ENCODE measurements around the gene C1QTNF8. TPM values are rescaled to one million over a fixed set of nuclear protein-coding genes. Genes with fewer than 3 reads are reported as not detected.

The C1QTNF8 gene
- total RNA-seq, 2 donors from 2014 or later, result 4.3 to 7.0 TPM

DNA sequence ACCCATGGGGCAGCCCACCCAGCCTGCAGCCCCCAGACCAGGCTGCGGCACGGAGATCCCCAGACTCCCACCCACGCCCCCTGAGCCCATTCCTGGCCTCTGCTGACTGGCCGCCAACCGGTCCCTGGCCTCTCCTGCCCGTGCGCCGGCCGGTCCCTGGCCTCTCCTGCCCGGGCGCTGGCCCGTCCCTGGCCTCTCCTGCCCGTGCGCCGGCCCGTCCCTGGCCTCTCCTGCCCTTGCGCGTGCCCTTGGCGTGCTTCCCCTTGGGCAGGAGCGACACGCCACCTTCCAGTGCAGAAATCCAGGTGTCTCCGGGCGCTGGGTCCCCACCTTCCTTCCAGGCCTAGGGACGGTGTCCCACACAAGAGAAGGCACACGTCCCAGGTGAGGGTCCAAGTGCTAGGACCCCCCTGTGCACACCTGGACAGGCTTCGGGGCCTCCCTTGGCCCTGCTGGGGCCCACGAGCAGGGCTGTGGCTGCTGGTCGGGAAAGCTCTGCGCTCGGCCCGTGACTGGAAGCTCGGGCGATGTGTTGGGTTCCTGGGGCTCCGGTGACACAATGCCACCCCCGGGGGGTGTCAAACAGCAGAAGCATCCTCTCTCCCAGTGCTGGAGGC is 35.4 kb upstream of the C1QTNF8 start:
- H3K27ac ChIP-seq, result no peak overlapping the region
- no peaks in the 10 kb centered on the region for H3K9me3 ChIP-seq
- TF ChIP-seq, protein P1, sequence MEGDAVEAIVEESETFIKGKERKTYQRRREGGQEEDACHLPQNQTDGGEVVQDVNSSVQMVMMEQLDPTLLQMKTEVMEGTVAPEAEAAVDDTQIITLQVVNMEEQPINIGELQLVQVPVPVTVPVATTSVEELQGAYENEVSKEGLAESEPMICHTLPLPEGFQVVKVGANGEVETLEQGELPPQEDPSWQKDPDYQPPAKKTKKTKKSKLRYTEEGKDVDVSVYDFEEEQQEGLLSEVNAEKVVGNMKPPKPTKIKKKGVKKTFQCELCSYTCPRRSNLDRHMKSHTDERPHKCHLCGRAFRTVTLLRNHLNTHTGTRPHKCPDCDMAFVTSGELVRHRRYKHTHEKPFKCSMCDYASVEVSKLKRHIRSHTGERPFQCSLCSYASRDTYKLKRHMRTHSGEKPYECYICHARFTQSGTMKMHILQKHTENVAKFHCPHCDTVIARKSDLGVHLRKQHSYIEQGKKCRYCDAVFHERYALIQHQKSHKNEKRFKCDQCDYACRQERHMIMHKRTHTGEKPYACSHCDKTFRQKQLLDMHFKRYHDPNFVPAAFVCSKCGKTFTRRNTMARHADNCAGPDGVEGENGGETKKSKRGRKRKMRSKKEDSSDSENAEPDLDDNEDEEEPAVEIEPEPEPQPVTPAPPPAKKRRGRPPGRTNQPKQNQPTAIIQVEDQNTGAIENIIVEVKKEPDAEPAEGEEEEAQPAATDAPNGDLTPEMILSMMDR (IDR thresholded peaks at IDR 0.05), result no peak
- ATAC-seq (ENCODE audit: insufficient number of reproducible peaks, low FRiP score, low read depth) (no peak), DNase-seq (ENCODE audit: low spot score) (no peak)
- H3K4me3 ChIP-seq, result no peak overlapping the region
- no peaks in the 10 kb centered on the region for H3K27me3 ChIP-seq (replicated peaks; ENCODE audit: insufficient read depth)
- no peaks in the 10 kb centered on the region for H3K36me3 ChIP-seq
- H3K4me1 ChIP-seq (ENCODE audit: control insufficient read depth in 1 of 2, low read depth in 2 of 2), result no peaks in the 10 kb centered on the region

- ATAC-seq (ENCODE audit: insufficient number of reproducible peaks, low FRiP score, low read depth) (no peak), DNase-seq (ENCODE audit: low spot score) (no peak)
- H3K27me3 ChIP-seq (replicated peaks; ENCODE audit: insufficient read depth), result no peaks in the 10 kb centered on the region
- TF ChIP-seq, protein P1 (IDR thresholded peaks at IDR 0.05), result no peak
- H3K36me3 ChIP-seq, result no peaks in the 10 kb centered on the region
- H3K27ac ChIP-seq, result no peak overlapping the region
- no peaks in the 10 kb centered on the region for H3K4me1 ChIP-seq (ENCODE audit: control insufficient read depth in 1 of 2, low read depth in 2 of 2)
- H3K9me3 ChIP-seq, result no peaks in the 10 kb centered on the region
- no peak overlapping the region for H3K4me3 ChIP-seq
These were observed 34.3 kb upstream of the C1QTNF8 start for GRCh38 chr16:1130382-1130781.

DNA sequence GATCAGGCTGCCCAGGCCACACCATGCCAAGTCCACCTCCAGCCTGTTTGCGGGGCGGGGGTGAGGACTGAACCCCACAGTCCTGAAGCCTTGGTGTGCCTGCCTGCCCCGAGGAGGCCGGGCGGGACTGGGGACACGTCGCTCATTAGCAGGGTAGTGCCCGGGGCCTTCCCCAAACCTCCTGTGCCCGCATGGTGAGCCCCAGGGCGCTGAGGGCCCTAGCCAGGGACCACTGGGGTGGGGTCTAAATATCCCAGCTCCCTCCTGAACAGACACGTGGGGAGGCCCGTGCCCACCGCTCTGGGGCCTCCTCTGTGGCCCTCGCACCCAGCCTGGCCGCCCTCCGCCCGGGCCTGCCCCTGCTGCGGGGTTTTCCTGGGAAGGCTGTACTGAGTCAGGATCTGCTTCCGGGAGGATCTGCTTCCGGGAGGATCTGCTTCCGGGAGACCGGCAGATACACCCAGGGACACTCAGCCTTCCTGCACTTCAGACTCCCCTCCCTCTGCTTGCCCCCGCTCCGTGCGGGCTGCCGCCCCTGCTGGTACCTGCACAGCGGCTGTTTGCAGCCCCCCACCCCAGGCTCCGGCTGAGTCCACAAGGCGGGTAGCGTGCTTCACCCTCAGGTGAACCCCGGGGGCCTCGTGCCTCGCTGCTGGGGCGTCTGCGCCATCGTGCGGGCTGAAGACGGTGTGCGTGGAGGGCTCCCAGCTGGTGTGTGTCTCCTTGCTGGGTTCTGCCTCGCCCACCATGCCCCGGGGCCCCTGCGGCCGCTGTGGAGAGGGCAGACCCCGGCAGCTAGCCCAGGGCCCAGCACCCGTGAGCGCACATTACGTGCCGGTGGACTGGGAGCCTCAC is 33.3 kb upstream of the C1QTNF8 start:
- H3K27me3 ChIP-seq (replicated peaks; ENCODE audit: insufficient read depth), result no peaks in the 10 kb centered on the region
- no peak for ATAC-seq (ENCODE audit: insufficient number of reproducible peaks, low FRiP score, low read depth)
- H3K4me3 ChIP-seq, result no peak overlapping the region
- TF ChIP-seq, protein P1 (IDR thresholded peaks at IDR 0.05), result no peak
- H3K9me3 ChIP-seq, result no peaks in the 10 kb centered on the region
- no peak overlapping the region for H3K27ac ChIP-seq
- DNase-seq (ENCODE audit: low spot score), result no peak
- H3K4me1 ChIP-seq (ENCODE audit: control insufficient read depth in 1 of 2, low read depth in 2 of 2), result no peaks in the 10 kb centered on the region
- no peaks in the 10 kb centered on the region for H3K36me3 ChIP-seq

DNA sequence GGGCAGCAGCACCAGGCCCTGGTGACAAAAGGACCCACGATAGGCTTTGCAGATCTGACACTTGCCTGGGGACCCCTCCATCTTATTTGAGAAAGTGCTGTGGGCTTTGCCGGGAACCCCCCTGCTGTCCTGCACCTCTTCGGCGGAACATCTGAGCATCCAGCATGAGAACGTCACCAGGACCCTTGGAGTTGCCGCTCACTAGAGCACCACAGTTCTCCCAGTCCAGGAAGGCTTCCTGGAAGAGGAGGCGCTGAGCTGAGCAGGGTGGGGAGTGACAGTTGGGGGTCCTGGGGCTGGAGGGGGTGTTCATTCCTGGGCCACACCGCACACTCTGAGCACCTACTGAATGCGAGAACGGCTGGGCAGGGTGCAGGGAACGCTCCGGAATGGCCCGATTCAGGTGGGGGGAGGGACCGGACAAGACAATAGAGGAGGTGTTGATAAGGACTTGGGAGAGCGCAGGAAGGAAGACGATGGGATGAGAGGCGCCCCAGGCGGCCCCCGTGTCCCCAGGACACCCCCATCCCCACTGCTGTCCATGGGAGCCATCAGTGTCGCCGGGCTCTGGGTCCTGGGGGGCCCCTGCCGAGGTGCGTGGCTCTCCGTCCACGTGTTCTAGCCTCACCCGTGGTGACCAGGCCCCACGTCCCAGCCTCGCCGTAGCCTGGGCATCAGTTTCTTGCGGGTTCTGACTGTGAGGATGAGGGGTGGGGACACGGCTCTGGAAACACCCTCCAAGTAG is 32.1 kb upstream of the C1QTNF8 start:
- Histone ChIP-seq H3K27me3 (replicated peaks; ENCODE audit: insufficient read depth) (no peaks in the 10 kb centered on the region), H3K27ac (no peak overlapping the region), H3K4me1 (ENCODE audit: control insufficient read depth in 1 of 2, low read depth in 2 of 2) (no peaks in the 10 kb centered on the region), H3K4me3 (no peak overlapping the region), H3K36me3 (no peaks in the 10 kb centered on the region), H3K9me3 (no peaks in the 10 kb centered on the region)
- TF ChIP-seq, protein P1 (IDR thresholded peaks at IDR 0.05), result no peak
- DNase-seq (ENCODE audit: low spot score) (no peak), ATAC-seq (ENCODE audit: insufficient number of reproducible peaks, low FRiP score, low read depth) (no peak)

DNA sequence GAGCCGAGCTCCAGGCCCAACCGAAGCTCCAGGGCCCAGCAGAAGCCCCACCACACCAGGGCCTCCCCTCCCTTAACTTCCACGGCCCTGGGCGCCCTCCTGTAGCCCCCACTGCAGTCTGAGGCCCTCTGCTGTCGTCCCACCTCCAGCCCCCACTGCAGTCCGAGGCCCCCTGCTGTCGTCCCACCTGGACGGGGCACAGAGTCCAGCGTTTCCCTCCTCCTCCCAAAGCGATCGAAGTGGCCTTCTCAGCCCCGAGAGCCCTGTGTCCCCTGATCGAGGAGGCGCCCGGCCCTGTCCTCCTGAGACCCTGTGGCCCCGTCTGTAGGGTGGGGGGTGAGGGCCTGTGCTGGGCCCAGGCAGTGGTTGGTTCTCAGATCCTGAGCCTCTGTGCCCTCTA is 31.1 kb upstream of the C1QTNF8 start:
- Histone ChIP-seq H3K4me3 (no peak overlapping the region), H3K27me3 (replicated peaks; ENCODE audit: insufficient read depth) (no peaks in the 10 kb centered on the region), H3K9me3 (no peaks in the 10 kb centered on the region), H3K36me3 (no peaks in the 10 kb centered on the region), H3K4me1 (ENCODE audit: control insufficient read depth in 1 of 2, low read depth in 2 of 2) (no peaks in the 10 kb centered on the region), H3K27ac (no peak overlapping the region)
- ATAC-seq (ENCODE audit: insufficient number of reproducible peaks, low FRiP score, low read depth) (no peak), DNase-seq (ENCODE audit: low spot score) (no peak)
- TF ChIP-seq, protein P1 (IDR thresholded peaks at IDR 0.05), result no peak

All from thoracic aorta (tissue), 2 donors.